ENCODE results near the gene GATAD1.
"Not testable (repeated sequence)": the region's sequence is repeated elsewhere in the genome, so short reads cannot be mapped to it uniquely, and the experiment has no call there.

DNA sequence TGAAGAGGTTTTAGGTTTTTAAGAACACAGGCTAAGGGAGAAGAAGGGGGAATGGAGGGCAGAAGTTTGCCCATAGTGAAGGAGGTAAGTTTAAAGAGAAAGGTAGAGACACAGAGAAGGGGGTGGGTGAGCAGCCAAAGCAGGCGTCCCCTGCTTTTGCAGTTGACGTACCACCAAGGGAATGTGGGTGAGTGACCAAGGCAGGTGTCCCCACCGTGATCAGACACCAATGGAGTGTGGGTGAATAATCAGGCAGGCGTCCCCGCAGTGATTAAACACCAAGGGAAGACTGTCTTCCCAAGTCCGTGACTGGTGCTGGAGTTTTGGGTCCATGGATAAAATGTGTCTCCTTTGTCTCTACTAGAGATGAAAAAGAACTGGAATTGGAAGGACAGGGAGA, 36.9 kb downstream of the GATAD1 start:
- TF ChIP-seq, protein P1, sequence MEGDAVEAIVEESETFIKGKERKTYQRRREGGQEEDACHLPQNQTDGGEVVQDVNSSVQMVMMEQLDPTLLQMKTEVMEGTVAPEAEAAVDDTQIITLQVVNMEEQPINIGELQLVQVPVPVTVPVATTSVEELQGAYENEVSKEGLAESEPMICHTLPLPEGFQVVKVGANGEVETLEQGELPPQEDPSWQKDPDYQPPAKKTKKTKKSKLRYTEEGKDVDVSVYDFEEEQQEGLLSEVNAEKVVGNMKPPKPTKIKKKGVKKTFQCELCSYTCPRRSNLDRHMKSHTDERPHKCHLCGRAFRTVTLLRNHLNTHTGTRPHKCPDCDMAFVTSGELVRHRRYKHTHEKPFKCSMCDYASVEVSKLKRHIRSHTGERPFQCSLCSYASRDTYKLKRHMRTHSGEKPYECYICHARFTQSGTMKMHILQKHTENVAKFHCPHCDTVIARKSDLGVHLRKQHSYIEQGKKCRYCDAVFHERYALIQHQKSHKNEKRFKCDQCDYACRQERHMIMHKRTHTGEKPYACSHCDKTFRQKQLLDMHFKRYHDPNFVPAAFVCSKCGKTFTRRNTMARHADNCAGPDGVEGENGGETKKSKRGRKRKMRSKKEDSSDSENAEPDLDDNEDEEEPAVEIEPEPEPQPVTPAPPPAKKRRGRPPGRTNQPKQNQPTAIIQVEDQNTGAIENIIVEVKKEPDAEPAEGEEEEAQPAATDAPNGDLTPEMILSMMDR (IDR thresholded peaks at IDR 0.05; ENCODE audit: insufficient read depth, low read length, poor library complexity, severe bottlenecking): not testable (repeated sequence)
- TF ChIP-seq EZH2phosphoT487 (conservative IDR thresholded peaks at IDR 0.05; ENCODE audit: low read length): not testable (repeated sequence)
